NCI-H1694 (cell line): ENCODE data around the gene COMMD7.
"Not testable (repeated sequence)": the region's sequence is repeated elsewhere in the genome, so short reads cannot be mapped to it uniquely, and the experiment has no call there.

ENCODE experiments used
- DNase-seq: peaks from one replicate; lab custom pipeline; 2025; lab: John Stamatoyannopoulos, UW

COMMD7 gene

GRCh38 chr20:32728435-32728834 lies 14.8 kb downstream of the COMMD7 start:
- not testable (repeated sequence) for DNase-seq

- no peak for DNase-seq
Measured at GRCh38 chr20:32727683-32728082, 15.6 kb downstream of the COMMD7 start.

- no peak for DNase-seq
Measured at GRCh38 chr20:32718749-32719348, 24.4 kb downstream of the COMMD7 start.

- DNase-seq, result no peak
Measured at GRCh38 chr20:32711346-32711745, 31.9 kb downstream of the COMMD7 start.

- no peak for DNase-seq
Measured at GRCh38 chr20:32709632-32710121, 33.6 kb downstream of the COMMD7 start.

GRCh38 chr20:32709029-32709631 lies 34.1 kb downstream of the COMMD7 start:
- not testable (repeated sequence) for DNase-seq

- no peak for DNase-seq
Measured at GRCh38 chr20:32707691-32708581, 35.3 kb downstream of the COMMD7 start.

- no peak for DNase-seq
Measured at GRCh38 chr20:32706486-32706885, 36.8 kb downstream of the COMMD7 start.

- peak; percentile 18 for DNase-seq
Measured at GRCh38 chr20:32702706-32703425, 40.4 kb downstream of the COMMD7 start.

GRCh38 chr20:32697608-32698007 lies 45.7 kb downstream of the COMMD7 start:
- no peak for DNase-seq

- no peak for DNase-seq
Measured at GRCh38 chr20:32695089-32695488, 48.2 kb downstream of the COMMD7 start.

- DNase-seq, result not testable (repeated sequence)
Measured at GRCh38 chr20:32688966-32689365, 54.3 kb downstream of the COMMD7 start.

- DNase-seq, result no peak
Measured at GRCh38 chr20:32687180-32687532, 56.1 kb downstream of the COMMD7 start.

- DNase-seq, result no peak
Measured at GRCh38 chr20:32686530-32687179, 56.6 kb downstream of the COMMD7 start.

GRCh38 chr20:32685541-32686529 lies 57.4 kb downstream of the COMMD7 start:
- DNase-seq, result no peak

- no peak for DNase-seq
Measured at GRCh38 chr20:32682508-32682987, 60.7 kb downstream of the COMMD7 start.

- peak; percentile 21 for DNase-seq
Measured at GRCh38 chr20:32681175-32682084, 61.8 kb downstream of the COMMD7 start.

GRCh38 chr20:32680544-32681174 lies 62.6 kb downstream of the COMMD7 start:
- no peak for DNase-seq

- peak; percentile 74 for DNase-seq
Measured at GRCh38 chr20:32678948-32679347, 64.3 kb downstream of the COMMD7 start.
